NOMO-1 treated with dmso at 0.1 percent for 144 hours (cell line): ENCODE results near the gene TFF3.
A peak's percentile ranks its signal among the peaks of the same experiment; 100 is the strongest.

Experiments used
- DNase-seq: peaks from one replicate; lab custom pipeline; 2025; ENCODE audit not compliant: unreplicated experiment; lab: John Stamatoyannopoulos, UW

The TFF3 gene, protein sequence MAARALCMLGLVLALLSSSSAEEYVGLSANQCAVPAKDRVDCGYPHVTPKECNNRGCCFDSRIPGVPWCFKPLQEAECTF

DNA sequence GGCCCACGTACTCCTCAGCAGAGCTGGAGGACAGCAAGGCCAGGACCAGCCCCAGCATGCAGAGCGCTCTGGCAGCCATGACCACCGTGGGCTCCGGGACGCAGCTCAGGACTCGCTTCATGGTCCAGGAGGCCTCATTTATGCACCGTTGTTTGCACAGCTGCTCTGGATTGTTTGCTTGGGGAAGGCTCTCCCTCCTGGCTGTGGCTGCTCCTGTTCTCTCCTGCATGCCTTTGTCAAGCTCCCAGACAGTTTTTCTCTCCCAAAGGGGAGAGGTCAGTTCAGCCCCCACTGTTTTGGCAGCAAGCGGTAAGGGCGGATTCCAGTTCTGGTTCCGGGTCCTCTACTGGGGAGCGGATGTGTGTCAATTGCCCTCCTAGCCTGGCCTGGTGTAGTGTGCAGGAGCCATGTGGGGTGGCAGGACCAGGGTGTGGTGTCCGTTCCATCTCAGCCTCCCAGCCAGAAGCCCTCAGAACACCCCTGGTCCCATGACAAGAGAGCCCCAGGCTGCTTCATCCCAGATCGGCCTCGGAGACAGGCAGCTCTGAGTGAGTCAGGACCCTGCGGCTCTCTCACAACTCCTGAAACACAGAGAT lies at the start of gene TFF3:
Gene TFF3, minus strand, starts transcription at position 114 of the 596 bp plus-strand sequence. Its CDS starts 35 bp downstream, at position 79.
- DNase-seq = no peak

GRCh38 chr21:42364304-42364865 lies 49.2 kb upstream of the TFF3 start:
- peak; percentile 21 for DNase-seq

DNA sequence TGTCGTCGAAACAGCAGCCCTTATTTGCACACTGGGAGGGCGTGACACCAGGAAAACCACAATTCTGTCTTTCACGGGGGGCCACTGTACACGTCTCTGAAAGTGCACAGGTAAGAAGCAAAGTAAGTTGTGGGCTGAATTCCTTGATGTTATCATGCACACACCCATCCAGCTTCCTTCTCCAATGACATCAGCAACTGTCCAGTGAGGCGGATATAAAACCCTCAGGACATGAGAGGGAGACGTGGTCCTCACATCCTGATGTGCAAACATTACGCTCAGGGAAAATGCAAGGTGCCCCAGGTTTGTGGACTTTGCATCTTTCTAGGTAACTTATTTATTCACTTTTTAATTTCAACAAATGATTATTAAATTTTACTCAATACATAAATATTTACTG lies 48.1 kb upstream of the TFF3 start:
- DNase-seq = no peak

DNA sequence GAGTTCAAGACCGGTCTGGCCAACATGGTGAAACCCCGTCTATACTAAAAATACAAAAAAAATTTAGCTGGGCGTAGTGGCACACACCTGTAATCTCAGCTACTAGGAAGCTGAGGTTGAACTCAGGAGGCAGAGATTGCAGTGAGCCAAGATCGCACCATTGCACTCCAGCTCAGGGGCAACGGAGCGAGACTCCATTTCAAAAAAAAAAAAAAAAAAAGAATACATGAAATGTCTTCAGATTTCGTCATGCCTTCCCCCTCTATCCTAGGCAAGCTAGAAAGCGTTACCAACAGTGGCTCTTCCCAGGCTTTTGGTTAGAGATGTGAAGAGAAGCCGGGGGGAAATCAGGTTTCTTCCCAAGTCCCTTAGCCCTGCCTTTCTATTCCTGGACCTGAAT lies 47.5 kb upstream of the TFF3 start:
- no peak for DNase-seq

DNA sequence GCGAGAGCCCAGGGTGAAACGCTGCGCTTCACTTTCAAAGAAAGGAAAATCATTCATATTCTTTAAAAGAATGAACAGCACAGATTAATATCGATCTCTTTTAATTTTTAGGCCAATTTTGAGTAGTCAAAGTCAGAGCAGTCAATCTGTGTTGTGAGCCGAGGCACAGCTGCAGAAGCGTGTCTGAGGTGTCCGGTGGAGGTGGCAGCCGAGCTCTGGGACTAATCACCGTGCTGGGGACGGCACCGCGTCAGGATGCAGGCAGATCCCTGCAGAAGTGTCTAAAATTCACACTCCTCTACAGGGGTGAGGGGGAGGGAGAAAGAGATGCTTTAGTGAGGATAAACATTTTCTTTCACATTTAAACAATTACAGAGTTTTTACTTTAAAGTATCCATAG lies 47.0 kb upstream of the TFF3 start:
- no peak for DNase-seq

GRCh38 chr21:42361286-42361685 lies 46.1 kb upstream of the TFF3 start:
- DNase-seq = no peak

DNA sequence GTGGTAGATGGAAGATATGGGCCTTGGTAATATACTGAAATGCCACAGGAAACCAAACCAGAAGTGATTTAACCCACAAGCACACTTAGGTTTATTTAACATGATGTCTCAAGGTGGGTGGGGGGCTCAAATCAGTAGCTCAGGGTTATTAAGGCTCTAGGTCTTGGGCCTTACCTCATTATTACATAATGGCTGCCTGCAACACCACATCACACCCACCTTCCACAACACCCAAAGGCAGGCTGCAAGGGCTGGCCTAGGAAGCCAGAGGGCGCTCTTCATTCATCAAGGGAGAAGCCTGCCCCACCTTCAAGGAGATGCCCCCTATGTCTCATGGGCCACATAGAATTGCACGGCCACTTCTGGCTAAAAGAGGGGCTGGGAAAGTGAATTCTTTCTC lies 45.1 kb upstream of the TFF3 start:
- no peak for DNase-seq

- DNase-seq = no peak
Measured at GRCh38 chr21:42358937-42359336, 43.7 kb upstream of the TFF3 start.

DNA sequence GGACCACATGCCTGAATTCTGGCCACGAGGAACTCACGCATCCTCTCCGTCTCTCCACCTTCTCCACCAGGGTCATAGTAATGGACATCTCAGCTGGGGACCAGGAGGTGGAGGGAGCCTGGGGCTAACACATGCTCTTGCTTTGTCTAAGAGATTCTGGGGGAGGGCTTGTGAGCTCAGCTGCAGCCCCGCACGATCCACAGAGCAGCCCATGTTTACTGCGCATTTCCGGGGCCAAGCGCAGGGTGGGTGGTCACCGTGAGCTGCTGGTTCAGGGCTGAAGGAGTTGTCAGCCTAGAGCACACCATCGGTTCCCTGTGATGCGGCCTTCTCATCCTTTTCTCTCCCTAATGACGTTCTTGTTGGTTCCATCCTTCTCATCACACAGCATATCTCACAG lies 43.1 kb upstream of the TFF3 start:
- no peak for DNase-seq

DNA sequence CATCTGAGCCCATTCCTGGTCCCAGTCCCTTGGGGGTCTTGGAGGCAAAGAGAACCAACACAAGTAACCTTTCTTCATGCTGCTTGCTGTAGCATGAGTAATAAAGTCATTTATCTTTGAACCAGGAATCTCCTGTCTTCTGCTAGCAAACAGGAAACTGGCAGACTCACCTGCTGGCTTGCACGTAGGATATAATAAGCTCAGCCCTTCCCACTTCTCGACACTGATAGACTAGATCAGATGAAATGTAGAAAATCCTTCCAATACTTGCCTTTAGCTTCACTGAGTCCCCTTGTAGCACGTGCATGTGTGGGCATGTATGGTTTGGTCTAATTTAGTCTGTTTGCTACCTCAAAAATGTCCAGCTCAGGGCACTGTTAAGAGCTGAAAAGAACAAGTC lies 42.1 kb upstream of the TFF3 start:
- no peak for DNase-seq

GRCh38 chr21:42356650-42357049 lies 41.4 kb upstream of the TFF3 start:
- DNase-seq = no peak

DNA sequence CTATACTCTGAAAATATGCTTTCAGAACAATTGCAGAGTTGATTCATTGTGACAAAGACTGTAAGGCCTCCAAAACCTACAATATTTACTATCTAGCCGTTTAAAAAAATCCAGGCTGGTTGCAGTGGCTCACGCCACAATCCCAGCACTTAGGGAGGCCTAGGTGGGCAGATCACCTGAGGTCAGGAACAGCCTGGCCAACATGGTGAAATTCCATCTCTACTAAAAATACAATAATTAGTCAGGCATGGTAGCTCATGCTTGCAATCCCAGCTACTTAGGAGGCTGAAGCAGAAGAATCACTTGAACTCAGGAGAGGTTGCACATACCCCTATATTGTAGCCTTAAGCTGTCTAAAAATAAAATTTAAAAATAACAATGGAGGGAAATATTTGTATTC lies 40.8 kb upstream of the TFF3 start:
- no peak for DNase-seq

DNA sequence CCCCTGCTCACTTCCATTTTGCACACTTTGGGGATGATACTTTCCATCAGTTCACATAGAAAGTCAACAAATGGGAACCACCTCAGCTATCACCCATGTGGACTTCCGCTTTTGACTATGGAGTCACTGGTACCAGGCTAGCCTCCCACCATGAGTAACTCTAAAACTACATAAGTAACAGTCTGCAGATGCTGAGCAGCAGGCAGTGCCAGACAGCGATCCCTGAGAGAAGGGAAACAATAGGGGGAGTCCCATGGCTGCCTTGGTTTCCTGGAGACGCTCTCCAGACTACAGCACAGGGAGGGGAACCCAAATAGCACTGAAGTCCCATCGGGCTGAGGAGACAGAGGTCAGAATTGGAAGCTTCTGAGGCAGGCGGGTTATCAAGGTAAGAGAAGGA lies 38.4 kb upstream of the TFF3 start:
- DNase-seq = no peak

DNA sequence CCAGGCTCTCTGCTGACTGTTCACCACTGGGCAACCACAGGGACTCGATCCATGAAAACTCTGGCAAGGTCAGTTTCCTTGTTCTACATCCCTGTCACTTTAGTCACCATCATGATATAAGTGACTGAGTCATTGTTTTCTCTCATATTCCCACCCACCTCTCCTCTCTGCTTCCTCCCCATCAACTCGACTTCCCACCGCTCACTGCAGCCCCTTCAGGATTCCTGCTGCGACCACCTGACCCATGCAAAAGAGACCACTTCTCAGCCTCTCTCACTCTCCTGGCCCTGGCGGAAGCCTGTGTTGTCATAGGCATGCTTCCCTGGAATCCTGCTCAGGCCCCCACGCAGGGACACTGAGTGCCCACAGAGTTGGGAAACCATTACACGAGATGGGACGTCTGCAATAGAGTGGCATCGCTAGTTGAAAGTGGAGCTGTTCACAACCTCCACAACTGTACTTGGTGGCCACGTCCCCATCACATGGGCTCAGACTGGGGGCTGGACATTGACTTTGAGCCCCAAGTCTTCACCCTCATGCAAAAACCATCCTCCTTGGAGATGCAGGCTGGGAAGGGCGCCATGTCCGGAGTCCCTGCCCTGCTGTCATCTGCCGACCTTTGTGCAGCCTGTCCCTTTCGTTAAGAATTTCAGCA lies 37.4 kb upstream of the TFF3 start:
- DNase-seq = no peak

DNA sequence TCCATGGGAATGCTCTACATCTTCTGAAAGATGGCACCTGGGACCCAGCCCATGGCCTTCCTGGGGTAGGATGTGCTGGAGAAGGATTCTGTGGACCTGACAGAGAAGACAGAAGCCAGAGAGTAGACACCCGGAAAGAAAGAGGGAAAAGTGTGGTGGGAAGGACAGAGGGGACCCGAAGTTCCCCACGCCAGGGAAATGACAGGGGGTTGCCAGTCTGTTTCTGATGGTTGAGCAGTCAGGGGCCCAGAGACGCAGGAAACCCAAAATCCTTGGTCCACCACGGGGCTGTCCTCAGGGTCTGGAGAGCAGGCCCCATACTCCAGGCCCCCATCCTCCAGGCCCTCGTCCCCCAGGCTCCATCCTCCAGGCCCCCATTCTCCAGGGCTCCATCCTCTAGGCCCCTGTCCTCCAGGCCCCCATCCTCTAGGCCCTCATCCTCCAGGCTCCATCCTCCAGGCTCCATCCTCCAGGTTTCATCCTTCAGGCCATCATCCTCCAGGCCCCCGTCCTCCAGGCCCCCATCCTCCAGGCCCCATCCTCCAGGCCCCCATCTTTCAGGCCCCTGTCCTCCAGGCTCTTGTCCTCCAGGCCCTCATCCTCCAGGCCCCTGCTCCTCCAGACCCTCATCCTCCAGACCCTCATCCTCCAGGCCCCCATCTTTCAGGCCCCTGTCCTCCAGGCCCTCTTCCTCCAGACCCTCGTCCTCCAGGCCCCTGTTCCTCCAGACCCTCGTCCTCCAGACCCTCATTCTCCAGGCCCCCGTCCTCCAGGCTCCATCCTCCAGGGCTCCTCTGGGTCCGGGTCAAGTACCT lies 36.6 kb upstream of the TFF3 start:
- DNase-seq = no peak

DNA sequence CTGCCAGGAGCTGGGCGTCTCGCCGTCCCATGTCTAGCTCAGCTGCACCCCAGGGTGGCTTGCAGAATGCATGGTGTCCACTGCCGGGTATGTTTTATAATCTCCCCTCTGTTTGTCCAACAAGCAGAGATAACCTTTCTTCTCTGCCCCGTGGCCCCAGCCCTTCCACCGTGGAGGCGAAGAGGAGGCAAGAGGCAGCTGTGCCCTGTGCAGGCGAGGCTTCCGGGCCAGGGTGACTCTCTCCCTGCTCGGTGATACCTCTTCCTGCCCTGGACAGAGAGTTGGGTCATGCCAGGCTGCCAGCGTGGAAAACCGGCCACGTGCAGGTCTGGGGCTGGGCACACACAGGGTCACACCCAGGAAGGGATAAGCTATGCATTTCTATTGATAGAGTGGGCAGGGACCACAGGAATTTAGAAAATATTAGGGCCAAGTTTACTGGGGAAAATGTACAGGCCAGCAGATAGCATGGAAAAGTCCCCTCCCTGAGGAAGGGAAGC lies 35.8 kb upstream of the TFF3 start, which contains the start of gene TFF2:
Gene TFF2, minus strand, starts transcription at position 68 of the 500 bp plus-strand sequence. Its CDS starts 37 bp downstream, at position 31.
- DNase-seq = no peak

GRCh38 chr21:42350318-42350910 lies 35.2 kb upstream of the TFF3 start:
- DNase-seq = no peak

DNA sequence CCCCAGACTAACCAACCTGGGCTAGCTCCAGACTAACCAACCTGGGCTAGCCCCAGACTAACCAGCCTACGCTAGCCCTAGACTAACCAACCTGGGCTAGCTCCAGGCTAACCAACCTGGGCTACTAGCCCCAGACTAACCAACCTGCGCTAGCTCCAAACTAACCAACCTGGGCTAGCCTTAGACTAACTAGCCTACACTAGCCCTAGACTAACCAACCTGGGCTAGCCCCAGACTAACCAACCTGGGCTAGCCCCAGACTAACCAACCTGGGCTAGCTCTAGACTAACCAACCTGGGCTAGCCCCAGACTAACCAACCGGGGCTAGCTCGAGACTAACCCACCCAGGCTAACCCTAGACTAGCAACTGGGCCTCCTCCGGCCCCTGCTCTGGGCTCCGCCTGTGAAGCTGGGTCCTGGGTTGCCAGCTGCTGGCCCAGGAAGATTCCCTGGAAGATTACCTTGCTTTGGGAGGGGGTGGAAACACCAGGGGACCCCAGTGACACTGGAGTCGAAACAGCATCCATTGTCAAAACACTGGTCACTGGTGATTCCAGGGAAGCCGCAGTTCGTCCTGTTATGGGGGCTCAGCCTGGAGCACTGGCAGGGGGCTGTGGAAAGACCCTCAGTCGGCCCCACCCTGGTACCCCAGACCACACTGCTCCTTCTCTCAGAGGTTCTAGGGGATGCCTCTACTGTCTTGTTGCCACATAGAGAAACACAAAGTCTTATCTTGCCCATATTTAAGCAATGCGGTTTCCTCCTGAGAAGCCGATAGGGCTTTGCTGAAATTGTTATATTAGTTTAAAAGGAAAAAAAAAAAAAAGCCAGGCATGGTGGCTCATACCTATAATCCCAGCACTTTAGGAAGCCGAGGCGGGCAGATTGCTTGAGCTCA lies 34.5 kb upstream of the TFF3 start:
- no peak for DNase-seq

GRCh38 chr21:42348762-42349161 lies 33.6 kb upstream of the TFF3 start:
- no peak for DNase-seq
